HG02588 (cell line): ENCODE data around the gene CHRNA4.
"Not testable (repeated sequence)": the region's sequence is repeated elsewhere in the genome, so short reads cannot be mapped to it uniquely, and the experiment has no call there.

Experiments
- ATAC-seq: cut with Tn5 transposase; IDR thresholded peaks from one replicate; pipeline ENCODE4 v1.9.1; 2021; ENCODE audit warnings: mild to moderate bottlenecking, moderate library complexity; ENCODE audit not compliant: unreplicated experiment

The CHRNA4 gene

GRCh38 chr20:63336232-63336752 is 24.9 kb downstream of the CHRNA4 start:
- no peak for ATAC-seq

DNA sequence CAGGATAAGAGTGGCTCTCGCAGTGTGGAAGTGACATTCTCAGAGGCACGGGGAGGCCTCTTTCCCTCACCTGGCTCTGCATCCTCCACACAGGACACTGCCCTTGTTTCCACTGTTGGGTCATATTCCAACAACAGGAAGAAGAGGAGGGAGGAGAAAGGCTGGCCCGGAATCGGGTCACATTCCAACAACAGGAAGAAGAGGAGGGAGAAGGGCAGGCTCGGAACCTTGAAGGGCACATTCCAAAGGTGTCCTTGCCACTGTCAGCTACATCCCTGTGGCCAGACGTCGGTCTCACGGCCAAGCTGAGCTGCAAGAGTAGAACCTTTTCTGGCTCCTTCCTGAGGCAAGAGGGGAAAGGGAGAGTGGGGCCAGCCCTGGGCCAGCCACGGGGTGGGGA is 25.4 kb downstream of the CHRNA4 start:
- no peak for ATAC-seq

GRCh38 chr20:63335060-63335459 is 26.1 kb downstream of the CHRNA4 start:
- not testable (repeated sequence) for ATAC-seq

GRCh38 chr20:63334356-63334755 is 26.8 kb downstream of the CHRNA4 start:
- no peak for ATAC-seq

- ATAC-seq = no peak
Measured at GRCh38 chr20:63333241-63333836, 27.8 kb downstream of the CHRNA4 start.

DNA sequence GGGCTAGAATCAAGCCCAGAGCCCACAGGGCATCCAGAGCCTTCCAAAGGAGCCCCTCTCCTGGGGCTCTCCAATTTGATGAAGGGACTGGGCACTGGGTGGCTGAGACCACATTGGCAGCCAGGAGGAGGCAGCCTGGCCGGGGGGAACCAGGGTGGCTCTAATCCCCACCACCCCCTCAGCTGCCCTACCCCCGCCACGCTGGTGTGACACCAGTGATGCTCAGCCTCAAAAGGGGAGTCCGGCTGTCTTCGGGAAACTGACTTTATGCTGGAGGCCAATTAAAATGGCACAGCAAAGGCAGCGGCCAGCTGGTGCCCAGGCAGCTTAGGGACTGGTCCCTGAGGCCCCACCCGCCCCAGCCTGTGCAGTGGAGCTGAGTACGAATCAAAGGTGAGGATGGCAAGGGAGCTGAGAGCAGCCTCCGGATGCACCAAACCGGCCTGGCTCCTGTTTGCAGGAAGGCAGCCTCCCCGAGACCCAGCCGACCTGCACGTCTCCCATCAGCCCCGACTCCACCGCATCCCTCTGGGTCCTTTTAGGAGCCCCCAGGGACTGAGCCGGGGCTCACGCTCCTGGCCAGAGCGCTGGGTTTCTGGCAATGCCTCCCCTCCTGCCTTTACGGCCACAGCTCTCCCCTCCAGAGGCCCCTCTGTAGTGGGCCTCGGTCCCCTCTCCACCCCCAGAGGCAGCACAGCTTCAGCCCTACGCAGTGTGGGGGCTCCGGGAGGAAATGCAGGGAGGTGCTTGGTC is 28.5 kb downstream of the CHRNA4 start:
- no peak for ATAC-seq

GRCh38 chr20:63331741-63332400 is 29.3 kb downstream of the CHRNA4 start:
- no peak for ATAC-seq

GRCh38 chr20:63330940-63331339 is 30.2 kb downstream of the CHRNA4 start:
- ATAC-seq = no peak

- no peak for ATAC-seq
Measured at GRCh38 chr20:63330084-63330760, 30.9 kb downstream of the CHRNA4 start.

DNA sequence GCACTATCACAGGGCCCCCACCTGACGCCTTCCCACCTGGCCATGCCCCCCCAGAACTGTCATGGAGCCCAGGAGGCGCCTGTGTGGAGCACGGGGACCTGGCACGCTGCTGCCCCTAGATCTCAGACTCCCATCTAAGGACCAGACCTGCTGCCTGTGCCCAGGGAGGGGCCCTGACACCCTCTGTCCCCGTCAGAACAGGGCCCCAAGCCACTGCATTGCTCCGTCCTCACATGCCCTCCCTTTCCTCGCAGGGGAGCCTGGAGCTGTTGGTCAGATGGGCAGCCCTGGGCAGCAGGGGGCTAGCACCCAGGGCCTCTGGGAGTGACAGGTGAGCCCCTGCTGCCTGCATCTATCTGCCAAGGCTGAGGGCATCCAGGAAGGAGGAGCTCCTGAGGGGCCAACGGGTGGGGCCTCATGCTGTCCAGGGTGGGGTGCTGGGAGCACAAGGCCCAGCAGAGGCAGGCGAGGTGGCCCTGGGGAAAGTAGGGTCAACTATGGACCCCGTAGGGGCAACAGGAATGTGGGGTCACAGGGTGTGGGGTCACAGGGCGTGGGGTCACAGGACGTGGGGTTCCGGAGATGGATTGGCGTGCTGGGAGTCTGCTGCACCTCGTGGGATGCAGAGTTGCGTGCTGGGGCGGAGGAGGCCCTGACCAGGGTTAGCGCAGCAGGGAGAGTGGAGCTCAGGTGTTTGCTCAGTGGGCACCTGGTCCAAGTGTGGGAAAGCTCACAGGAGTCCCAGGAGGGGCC is 31.6 kb downstream of the CHRNA4 start:
- no peak for ATAC-seq

GRCh38 chr20:63328718-63329275 is 32.4 kb downstream of the CHRNA4 start:
- no peak for ATAC-seq

DNA sequence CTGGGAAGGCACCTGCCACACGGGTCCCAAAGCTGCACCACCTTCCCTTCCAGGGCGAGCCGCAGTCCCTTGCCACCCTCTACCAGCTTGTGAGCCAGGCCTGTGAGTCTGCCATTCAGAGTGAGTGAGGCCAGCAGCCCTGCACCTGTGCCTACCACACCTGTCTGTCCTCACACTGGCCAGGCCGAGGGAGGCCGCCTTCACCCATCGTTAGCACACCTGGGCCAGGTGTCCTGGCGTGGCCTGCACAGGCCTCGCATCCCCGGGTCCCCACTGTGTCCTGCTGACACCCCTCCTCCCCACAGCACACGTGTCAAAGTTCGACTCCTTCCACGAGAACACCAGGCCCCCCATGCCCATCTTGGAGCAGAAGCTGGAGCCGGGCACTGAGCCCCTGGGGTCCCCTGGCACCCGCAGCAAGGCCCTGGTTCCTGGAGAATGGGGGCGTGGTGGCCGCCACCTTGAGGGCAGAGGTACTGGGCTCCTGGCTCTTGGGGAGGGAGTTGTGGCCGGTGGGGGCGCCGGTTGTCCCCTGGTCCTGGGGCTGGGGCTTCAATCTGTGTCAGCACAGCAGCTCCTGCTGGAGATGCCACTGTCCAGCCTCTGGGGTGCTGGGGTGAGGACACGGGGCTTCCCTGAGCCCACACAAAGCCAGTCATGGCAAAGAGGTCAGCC is 33.0 kb downstream of the CHRNA4 start:
- no peak for ATAC-seq

DNA sequence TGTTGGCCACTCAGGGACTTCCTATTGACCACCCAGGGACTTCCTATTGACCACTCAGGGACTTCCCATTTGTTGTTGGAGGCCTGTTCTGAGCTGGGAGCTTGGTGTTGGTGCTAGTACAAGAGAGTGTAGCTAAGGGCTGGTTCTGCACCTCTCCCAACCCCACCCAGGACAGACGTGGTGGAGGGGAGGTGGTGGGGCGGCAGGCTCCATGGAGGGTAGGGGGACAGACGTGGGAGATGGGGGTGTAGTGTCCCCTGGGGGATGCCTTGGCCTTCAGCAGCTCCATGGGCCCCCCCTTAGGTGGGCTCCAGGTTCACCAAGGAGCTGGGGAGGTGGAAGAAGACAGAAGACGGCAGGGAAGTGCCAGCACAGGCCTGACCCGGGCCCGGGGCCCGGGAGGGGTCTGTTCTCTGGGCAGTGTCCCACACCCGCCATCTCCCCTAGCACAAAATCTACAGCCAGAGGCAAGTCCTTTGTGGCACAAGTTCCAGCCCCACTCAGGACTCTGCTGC is 33.9 kb downstream of the CHRNA4 start:
- ATAC-seq = no peak

GRCh38 chr20:63326314-63327230 is 34.6 kb downstream of the CHRNA4 start:
- ATAC-seq = no peak

- no peak for ATAC-seq
Measured at GRCh38 chr20:63325554-63326313, 35.4 kb downstream of the CHRNA4 start.

GRCh38 chr20:63325021-63325471 is 36.1 kb downstream of the CHRNA4 start:
- no peak for ATAC-seq

DNA sequence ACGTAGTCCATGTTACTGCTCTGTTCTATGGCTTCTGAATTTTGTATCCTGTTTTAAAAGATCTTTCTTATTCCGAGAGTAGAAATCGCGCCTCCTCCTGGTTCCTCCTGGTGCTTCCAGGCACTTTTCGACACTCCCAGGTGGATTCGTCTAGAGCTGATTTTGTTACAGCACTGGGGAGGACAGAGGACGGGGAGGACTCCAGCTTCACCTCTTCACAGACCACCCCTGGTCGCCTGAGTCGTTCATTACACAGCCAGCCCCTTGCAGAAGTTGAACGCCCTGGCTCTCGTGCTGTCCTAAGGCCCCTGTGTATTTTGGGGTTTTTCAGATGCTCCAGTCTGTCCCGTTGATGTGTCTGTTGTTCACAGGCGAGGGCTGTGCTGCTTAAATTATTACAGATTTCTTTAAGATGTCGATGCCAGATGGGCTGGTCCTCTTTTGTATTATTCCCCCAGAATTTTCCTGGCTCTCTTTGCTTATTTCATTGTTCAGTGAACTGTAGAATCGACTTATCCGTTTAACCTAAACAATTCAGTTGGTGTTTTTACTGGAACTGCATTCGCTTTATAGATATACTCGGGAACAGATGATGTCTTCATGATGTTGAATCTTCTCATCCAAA is 37.7 kb downstream of the CHRNA4 start:
- no peak for ATAC-seq
